ENCODE results near the gene NFATC1.

- TF ChIP-seq POLR2A (IDR thresholded peaks at IDR 0.05) (no peak), EP300 (IDR thresholded peaks at IDR 0.05; ENCODE audit: low read depth) (no peak)
- TF ChIP-seq, protein P1, sequence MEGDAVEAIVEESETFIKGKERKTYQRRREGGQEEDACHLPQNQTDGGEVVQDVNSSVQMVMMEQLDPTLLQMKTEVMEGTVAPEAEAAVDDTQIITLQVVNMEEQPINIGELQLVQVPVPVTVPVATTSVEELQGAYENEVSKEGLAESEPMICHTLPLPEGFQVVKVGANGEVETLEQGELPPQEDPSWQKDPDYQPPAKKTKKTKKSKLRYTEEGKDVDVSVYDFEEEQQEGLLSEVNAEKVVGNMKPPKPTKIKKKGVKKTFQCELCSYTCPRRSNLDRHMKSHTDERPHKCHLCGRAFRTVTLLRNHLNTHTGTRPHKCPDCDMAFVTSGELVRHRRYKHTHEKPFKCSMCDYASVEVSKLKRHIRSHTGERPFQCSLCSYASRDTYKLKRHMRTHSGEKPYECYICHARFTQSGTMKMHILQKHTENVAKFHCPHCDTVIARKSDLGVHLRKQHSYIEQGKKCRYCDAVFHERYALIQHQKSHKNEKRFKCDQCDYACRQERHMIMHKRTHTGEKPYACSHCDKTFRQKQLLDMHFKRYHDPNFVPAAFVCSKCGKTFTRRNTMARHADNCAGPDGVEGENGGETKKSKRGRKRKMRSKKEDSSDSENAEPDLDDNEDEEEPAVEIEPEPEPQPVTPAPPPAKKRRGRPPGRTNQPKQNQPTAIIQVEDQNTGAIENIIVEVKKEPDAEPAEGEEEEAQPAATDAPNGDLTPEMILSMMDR (IDR thresholded peaks at IDR 0.05): no peak
Measured at GRCh38 chr18:79402977-79403722, 7.4 kb downstream of the NFATC1 start.

All from transverse colon (tissue), 3 donors.